ENCODE data around the gene PRR9.

Gene PRR9

DNA sequence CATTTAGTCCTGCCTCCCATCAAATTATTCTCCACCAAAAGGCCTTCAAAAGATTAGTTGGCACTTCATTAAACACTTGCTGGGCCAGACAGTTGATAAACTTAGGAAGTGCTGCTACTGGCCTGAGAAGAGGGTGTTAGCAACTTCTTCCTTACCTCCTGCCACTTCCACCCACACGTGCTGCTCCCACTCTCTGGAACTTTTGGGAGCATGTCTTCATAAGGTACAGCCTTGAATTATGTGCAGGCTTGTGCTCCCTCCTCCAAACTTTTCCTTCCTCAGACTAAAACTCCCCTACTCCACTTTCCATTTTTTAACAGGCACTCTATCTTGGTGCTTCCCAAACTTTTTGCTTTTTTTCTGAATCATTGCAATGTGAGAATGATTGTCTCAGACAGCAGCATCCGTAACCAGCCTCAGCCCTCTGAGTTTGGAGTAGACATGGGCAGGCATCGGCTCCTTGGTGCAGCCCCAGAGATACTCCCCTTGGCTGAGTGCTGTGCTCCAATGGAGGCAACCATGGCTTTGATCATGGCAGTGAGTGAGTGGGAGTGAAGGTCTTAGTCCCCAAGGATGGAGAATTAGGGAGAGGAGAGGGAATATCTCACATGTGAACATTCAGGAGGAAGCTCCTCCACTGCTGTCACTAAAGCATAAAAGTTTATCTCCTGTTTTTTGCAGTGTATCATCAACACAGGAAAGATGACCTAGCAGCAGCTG, 22.9 kb upstream of the PRR9 start:
- no peaks in the 10 kb centered on the region for H3K4me1 ChIP-seq (ENCODE audit: control insufficient read depth in 2 of 2, insufficient read depth in 1 of 2, low read depth in 1 of 2, low read length in 2 of 2)
- H2AFZ ChIP-seq (ENCODE audit: low read length), result no peak overlapping the region
- WGBS, 2 donors (ENCODE audit: extremely low coverage in 2 of 2, insufficient read length in 2 of 2, insufficient replicate concordance in 1 of 2), result no CpG with 5 or more reads among the region's 3 CpGs
- H3K79me1 ChIP-seq (ENCODE audit: low read depth, low read length), result no peaks in the 10 kb centered on the region
- no peaks in the 10 kb centered on the region for H3K27me3 ChIP-seq (ENCODE audit: control insufficient read depth in 3 of 3, insufficient read depth in 3 of 3, low read depth in 1 of 3, low read length in 3 of 3)
- no peak overlapping the region for H3K27ac ChIP-seq (replicated peaks; ENCODE audit: low read length)
- no peaks in the 10 kb centered on the region for H3K36me3 ChIP-seq (replicated peaks in 1 of 2; ENCODE audit: control insufficient read depth in 2 of 2, insufficient read depth in 2 of 2, low read length in 2 of 2)
- DNase-seq (ENCODE audit: low spot score), result no peak
- H2BK12ac ChIP-seq (ENCODE audit: low read length), result no peak overlapping the region
- H2BK5ac ChIP-seq (ENCODE audit: low read length), result no peak overlapping the region
- no peak overlapping the region for H2BK15ac ChIP-seq (ENCODE audit: low read length)
- no peak overlapping the region for H4K91ac ChIP-seq (ENCODE audit: low read depth, low read length, poor library complexity)
- no peak overlapping the region for H2BK120ac ChIP-seq (ENCODE audit: low read depth, low read length)
- no peak overlapping the region for H3K18ac ChIP-seq (ENCODE audit: low read length)
- H3K23ac ChIP-seq (ENCODE audit: low read depth, low read length, poor library complexity), result no peak overlapping the region
- no peak overlapping the region for H3K4me3 ChIP-seq (ENCODE audit: low read length in 2 of 2)
- H3K4ac ChIP-seq (ENCODE audit: low read length), result no peak overlapping the region
- H3K14ac ChIP-seq (ENCODE audit: low read length), result no peak overlapping the region
- no peak overlapping the region for H4K8ac ChIP-seq (ENCODE audit: low read depth, low read length)
- no peak overlapping the region for H3K9ac ChIP-seq (ENCODE audit: low read depth, low read length, poor library complexity)
- peaks cover 0 to 2% of the 10 kb centered on the region in 2 donors for H3K9me3 ChIP-seq (replicated peaks in 1 of 2; ENCODE audit: control insufficient read depth in 2 of 2, insufficient read depth in 1 of 2, low read depth in 1 of 2, low read length in 2 of 2)
- H3K4me2 ChIP-seq (ENCODE audit: insufficient read depth, low read length, poor library complexity, severe bottlenecking), result no peak overlapping the region
- no peak overlapping the region for H2AK5ac ChIP-seq (ENCODE audit: low read depth, low read length)

DNA sequence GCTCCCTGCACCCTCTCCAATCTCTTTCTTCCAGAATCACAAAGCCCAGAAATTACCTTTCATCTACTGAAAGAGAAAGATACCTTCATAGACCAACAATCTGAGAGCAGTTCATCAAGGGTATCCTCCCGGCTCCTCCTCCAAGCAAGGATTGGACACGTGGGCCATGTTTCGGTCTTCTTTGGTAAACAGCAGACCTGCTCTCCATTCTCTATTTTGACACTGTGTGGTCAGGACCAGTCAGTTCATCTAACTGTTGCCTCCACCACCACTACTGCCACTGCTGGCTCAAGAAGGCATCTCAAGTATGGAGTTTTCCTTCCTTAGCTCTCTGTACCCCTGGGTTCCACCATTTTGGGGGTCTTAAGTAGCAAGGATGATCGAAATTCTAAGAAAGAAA, 22.2 kb upstream of the PRR9 start:
- H3K4me2 ChIP-seq (ENCODE audit: insufficient read depth, low read length, poor library complexity, severe bottlenecking), result no peak overlapping the region
- H2AFZ ChIP-seq (ENCODE audit: low read length), result no peak overlapping the region
- no peaks in the 10 kb centered on the region for H3K36me3 ChIP-seq (replicated peaks in 1 of 2; ENCODE audit: control insufficient read depth in 2 of 2, insufficient read depth in 2 of 2, low read length in 2 of 2)
- no peak overlapping the region for H2BK15ac ChIP-seq (ENCODE audit: low read length)
- H3K4me1 ChIP-seq (ENCODE audit: control insufficient read depth in 2 of 2, insufficient read depth in 1 of 2, low read depth in 1 of 2, low read length in 2 of 2), result no peaks in the 10 kb centered on the region
- H2AK5ac ChIP-seq (ENCODE audit: low read depth, low read length), result no peak overlapping the region
- no peak overlapping the region for H3K27ac ChIP-seq (replicated peaks; ENCODE audit: low read length)
- H2BK12ac ChIP-seq (ENCODE audit: low read length), result no peak overlapping the region
- DNase-seq (ENCODE audit: low spot score), result no peak
- H4K8ac ChIP-seq (ENCODE audit: low read depth, low read length), result no peak overlapping the region
- no peak overlapping the region for H3K4ac ChIP-seq (ENCODE audit: low read length)
- no CpG with 5 or more reads among the region's 4 CpGs for WGBS, 2 donors (ENCODE audit: extremely low coverage in 2 of 2, insufficient read length in 2 of 2, insufficient replicate concordance in 1 of 2)
- no peak overlapping the region for H3K18ac ChIP-seq (ENCODE audit: low read length)
- no peak overlapping the region for H3K23ac ChIP-seq (ENCODE audit: low read depth, low read length, poor library complexity)
- H4K91ac ChIP-seq (ENCODE audit: low read depth, low read length, poor library complexity), result no peak overlapping the region
- H3K9me3 ChIP-seq (replicated peaks in 1 of 2; ENCODE audit: control insufficient read depth in 2 of 2, insufficient read depth in 1 of 2, low read depth in 1 of 2, low read length in 2 of 2), result peaks cover 0 to 2% of the 10 kb centered on the region in 2 donors
- H3K4me3 ChIP-seq (ENCODE audit: low read length in 2 of 2), result no peak overlapping the region
- no peaks in the 10 kb centered on the region for H3K79me1 ChIP-seq (ENCODE audit: low read depth, low read length)
- H3K9ac ChIP-seq (ENCODE audit: low read depth, low read length, poor library complexity), result no peak overlapping the region
- H3K27me3 ChIP-seq (ENCODE audit: control insufficient read depth in 3 of 3, insufficient read depth in 3 of 3, low read depth in 1 of 3, low read length in 3 of 3), result no peaks in the 10 kb centered on the region
- H2BK5ac ChIP-seq (ENCODE audit: low read length), result no peak overlapping the region
- no peak overlapping the region for H3K14ac ChIP-seq (ENCODE audit: low read length)
- no peak overlapping the region for H2BK120ac ChIP-seq (ENCODE audit: low read depth, low read length)

DNA sequence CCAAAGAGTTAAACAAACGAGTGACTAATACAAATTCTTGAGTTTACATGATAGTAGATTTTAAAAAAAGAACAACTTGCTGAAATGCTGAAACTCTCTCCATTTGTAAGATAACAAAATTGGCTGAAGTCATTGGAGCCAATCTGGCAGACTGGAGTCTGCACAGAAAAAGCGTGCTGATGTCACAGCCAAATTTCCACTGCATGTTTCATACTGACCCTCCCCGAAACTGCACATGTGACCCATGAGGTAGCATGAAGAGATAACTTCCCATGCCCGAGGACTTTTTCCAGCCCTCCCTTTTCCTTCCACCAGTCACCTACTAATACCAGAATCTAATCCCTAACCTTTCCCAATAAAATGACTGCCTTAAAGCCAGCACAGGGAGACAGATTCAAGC, 15.4 kb upstream of the PRR9 start:
- H4K91ac ChIP-seq (ENCODE audit: low read depth, low read length, poor library complexity), result no peak overlapping the region
- WGBS, 2 donors (ENCODE audit: extremely low coverage in 2 of 2, insufficient read length in 2 of 2, insufficient replicate concordance in 1 of 2), result no CpG with 5 or more reads among the region's 4 CpGs
- H2BK12ac ChIP-seq (ENCODE audit: low read length), result no peak overlapping the region
- H2AK5ac ChIP-seq (ENCODE audit: low read depth, low read length), result no peak overlapping the region
- no peak overlapping the region for H3K4me2 ChIP-seq (ENCODE audit: insufficient read depth, low read length, poor library complexity, severe bottlenecking)
- DNase-seq (ENCODE audit: low spot score), result no peak
- H3K27ac ChIP-seq (replicated peaks; ENCODE audit: low read length), result no peak overlapping the region
- H3K79me1 ChIP-seq (ENCODE audit: low read depth, low read length), result no peaks in the 10 kb centered on the region
- H3K36me3 ChIP-seq (replicated peaks in 1 of 2; ENCODE audit: control insufficient read depth in 2 of 2, insufficient read depth in 2 of 2, low read length in 2 of 2), result no peaks in the 10 kb centered on the region
- H3K27me3 ChIP-seq (ENCODE audit: control insufficient read depth in 3 of 3, insufficient read depth in 3 of 3, low read depth in 1 of 3, low read length in 3 of 3), result peaks cover 0 to 4% (median 0%) of the 10 kb centered on the region in 3 experiments
- H2BK120ac ChIP-seq (ENCODE audit: low read depth, low read length), result no peak overlapping the region
- no peak overlapping the region for H3K14ac ChIP-seq (ENCODE audit: low read length)
- H3K9ac ChIP-seq (ENCODE audit: low read depth, low read length, poor library complexity), result no peak overlapping the region
- no peak overlapping the region for H2BK5ac ChIP-seq (ENCODE audit: low read length)
- H4K8ac ChIP-seq (ENCODE audit: low read depth, low read length), result no peak overlapping the region
- no peaks in the 10 kb centered on the region for H3K9me3 ChIP-seq (replicated peaks in 1 of 2; ENCODE audit: control insufficient read depth in 2 of 2, insufficient read depth in 1 of 2, low read depth in 1 of 2, low read length in 2 of 2)
- H3K4me1 ChIP-seq (ENCODE audit: control insufficient read depth in 2 of 2, insufficient read depth in 1 of 2, low read depth in 1 of 2, low read length in 2 of 2), result no peaks in the 10 kb centered on the region
- H3K4ac ChIP-seq (ENCODE audit: low read length), result no peak overlapping the region
- no peak overlapping the region for H2BK15ac ChIP-seq (ENCODE audit: low read length)
- no peak overlapping the region for H3K18ac ChIP-seq (ENCODE audit: low read length)
- no peak overlapping the region for H3K4me3 ChIP-seq (ENCODE audit: low read length in 2 of 2)
- H2AFZ ChIP-seq (ENCODE audit: low read length), result no peak overlapping the region
- H3K23ac ChIP-seq (ENCODE audit: low read depth, low read length, poor library complexity), result no peak overlapping the region

DNA sequence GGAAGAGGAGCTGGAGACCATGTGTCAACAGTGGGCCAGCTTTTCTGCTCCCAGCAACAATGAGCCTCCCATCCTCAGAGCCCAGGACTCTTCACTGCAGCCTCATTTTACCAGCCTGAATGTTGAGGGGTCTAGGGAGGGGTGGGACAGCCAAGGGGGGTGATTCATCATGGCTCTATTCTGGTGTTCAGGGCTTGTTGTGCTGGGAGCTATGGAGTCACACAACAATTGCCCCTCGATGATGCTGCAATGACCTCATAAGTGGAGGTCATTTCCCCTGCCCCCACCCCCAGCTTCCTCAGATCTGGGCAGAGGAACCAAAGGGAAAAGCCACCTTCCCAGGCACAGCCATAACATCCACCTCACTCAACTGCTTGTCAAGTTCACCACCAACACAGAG, 14.3 kb upstream of the PRR9 start, which contains the start of gene LELP1:
Gene LELP1, plus strand, starts transcription at position 301 of the 400 bp plus-strand sequence. CDS start 1,278 bp downstream, outside the sequence.
- H3K23ac ChIP-seq (ENCODE audit: low read depth, low read length, poor library complexity), result no peak within 1 kb of the TSS
- no peak within 1 kb of the TSS for H3K4me3 ChIP-seq (ENCODE audit: low read length in 2 of 2)
- H4K91ac ChIP-seq (ENCODE audit: low read depth, low read length, poor library complexity), result no peak within 1 kb of the TSS
- no peak within 1 kb of the TSS for H4K8ac ChIP-seq (ENCODE audit: low read depth, low read length)
- DNase-seq (ENCODE audit: low spot score), result no peak
- peaks cover 0 to 4% (median 0%) of the 10 kb centered on the region in 3 experiments for H3K27me3 ChIP-seq (ENCODE audit: control insufficient read depth in 3 of 3, insufficient read depth in 3 of 3, low read depth in 1 of 3, low read length in 3 of 3)
- H3K18ac ChIP-seq (ENCODE audit: low read length), result no peak within 1 kb of the TSS
- H3K27ac ChIP-seq (replicated peaks; ENCODE audit: low read length), result no peak within 1 kb of the TSS
- H2BK120ac ChIP-seq (ENCODE audit: low read depth, low read length), result no peak within 1 kb of the TSS
- no peak within 1 kb of the TSS for H2AFZ ChIP-seq (ENCODE audit: low read length)
- no peak within 1 kb of the TSS for H3K9ac ChIP-seq (ENCODE audit: low read depth, low read length, poor library complexity)
- no peak within 1 kb of the TSS for H2BK5ac ChIP-seq (ENCODE audit: low read length)
- no peaks in the 10 kb centered on the region for H3K36me3 ChIP-seq (replicated peaks in 1 of 2; ENCODE audit: control insufficient read depth in 2 of 2, insufficient read depth in 2 of 2, low read length in 2 of 2)
- no peak within 1 kb of the TSS for H3K4me2 ChIP-seq (ENCODE audit: insufficient read depth, low read length, poor library complexity, severe bottlenecking)
- H3K4ac ChIP-seq (ENCODE audit: low read length), result no peak within 1 kb of the TSS
- H3K9me3 ChIP-seq (replicated peaks in 1 of 2; ENCODE audit: control insufficient read depth in 2 of 2, insufficient read depth in 1 of 2, low read depth in 1 of 2, low read length in 2 of 2), result no peaks in the 10 kb centered on the region
- H3K79me1 ChIP-seq (ENCODE audit: low read depth, low read length), result no peaks in the 10 kb centered on the region
- H3K14ac ChIP-seq (ENCODE audit: low read length), result no peak within 1 kb of the TSS
- WGBS, 2 donors (ENCODE audit: extremely low coverage in 2 of 2, insufficient read length in 2 of 2, insufficient replicate concordance in 1 of 2), result no CpG with 5 or more reads among the region's 1 CpG
- H2BK15ac ChIP-seq (ENCODE audit: low read length), result no peak within 1 kb of the TSS
- H2BK12ac ChIP-seq (ENCODE audit: low read length), result no peak within 1 kb of the TSS
- no peak within 1 kb of the TSS for H2AK5ac ChIP-seq (ENCODE audit: low read depth, low read length)
- H3K4me1 ChIP-seq (ENCODE audit: control insufficient read depth in 2 of 2, insufficient read depth in 1 of 2, low read depth in 1 of 2, low read length in 2 of 2), result no peaks in the 10 kb centered on the region

All from neuronal stem cell (in vitro differentiated cells).